WERI-Rb-1 (cell line): ENCODE measurements around the gene ARHGEF12.

Experiments used
- DNase-seq: peaks from one replicate; pipeline ENCODE4 v3.0.0-alpha.2; 2020
- H3K27ac ChIP-seq: fragments of 250-450 bp; sonication (Bioruptor Pico); 2 replicates; pipeline ENCODE4 v1.5.1; 2020; ENCODE audit warnings: mild to moderate bottlenecking, moderate library complexity
- H3K27me3 ChIP-seq: fragments of 250-450 bp; sonication (Bioruptor Pico); 2 replicates; pipeline ENCODE4 v1.5.1; 2021; ENCODE audit warnings: mild to moderate bottlenecking, low read depth, moderate library complexity; ENCODE audit not compliant: insufficient read depth, severe bottlenecking
- H3K36me3 ChIP-seq: fragments of 250-450 bp; sonication (Bioruptor Pico); 2 replicates; pipeline ENCODE4 v1.5.1; 2020; ENCODE audit warnings: mild to moderate bottlenecking, moderate library complexity
- H3K4me3 ChIP-seq: 2 replicates; pipeline ENCODE4 v1.5.1; 2011; ENCODE audit warnings: low read depth, mild to moderate bottlenecking, control low read depth, low read length
- H3K9me3 ChIP-seq: fragments of 250-450 bp; sonication (Bioruptor Pico); 2 replicates; pipeline ENCODE4 v1.5.1; 2021; ENCODE audit warnings: mild to moderate bottlenecking, moderate library complexity; ENCODE audit not compliant: severe bottlenecking
- CTCF ChIP-seq: IDR thresholded peaks from 2 replicates; pipeline ENCODE4 v1.5.1; 2011; ENCODE audit warnings: low read depth, mild to moderate bottlenecking, control low read depth, inconsistent platforms, low read length

ARHGEF12 gene

GRCh38 chr11:120318906-120319305 lies 17.3 kb upstream of the ARHGEF12 start:
- Histone ChIP-seq H3K27ac (no peak overlapping the region), H3K27me3 (no peaks in the 10 kb centered on the region), H3K9me3 (no peaks in the 10 kb centered on the region), H3K4me3 (no peak overlapping the region), H3K36me3 (no peaks in the 10 kb centered on the region)
- DNase-seq, result no peak
- TF ChIP-seq CTCF, result no peak

DNA sequence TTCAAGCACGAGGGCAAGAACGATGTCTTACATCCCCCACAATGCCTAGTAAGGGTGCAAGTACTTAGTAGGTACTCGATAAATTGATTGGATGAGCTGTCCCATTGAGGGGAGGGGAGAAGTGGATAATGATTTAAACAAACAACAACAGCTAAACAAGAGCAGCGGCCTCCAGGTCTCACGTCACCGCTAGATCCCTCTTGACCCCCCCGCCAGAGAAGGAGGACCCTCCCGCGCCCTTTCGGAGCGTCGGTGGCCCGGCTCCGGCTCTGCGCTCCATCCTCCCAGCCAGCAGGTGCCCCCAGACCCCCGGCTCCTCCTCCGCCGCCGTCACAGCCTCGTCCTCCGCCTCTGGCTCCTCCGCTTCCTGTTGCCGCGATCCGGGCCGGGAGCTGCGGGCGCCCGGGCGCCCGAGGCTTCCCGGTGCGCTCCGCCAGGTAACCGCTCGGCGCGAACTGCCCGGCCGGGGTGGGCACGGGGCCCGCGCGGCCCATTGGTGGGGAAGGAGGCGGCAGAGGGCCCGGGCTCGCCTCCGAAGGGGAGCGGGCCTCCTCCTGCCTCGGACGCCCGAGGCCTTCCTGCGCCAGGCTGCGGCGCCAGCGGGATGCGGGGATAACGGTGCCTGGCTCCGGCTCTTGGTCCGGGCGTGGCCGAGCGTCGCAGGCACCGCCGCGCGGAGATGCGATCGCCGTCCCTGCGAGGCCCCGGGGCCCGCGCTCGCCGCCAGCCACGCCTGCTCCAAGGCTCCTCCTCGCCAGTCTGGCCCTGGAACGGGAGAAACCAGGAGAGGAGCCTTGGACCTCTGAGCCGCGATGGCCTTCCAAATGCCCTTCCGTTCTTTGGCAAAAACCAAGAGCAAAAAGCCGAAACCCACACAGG lies 11.0 kb upstream of the ARHGEF12 start, which contains the start of gene TLCD5:
Gene TLCD5, plus strand, starts transcription at position 368 of the 879 bp plus-strand sequence. CDS start 2,143 bp downstream, outside the sequence.
- TF ChIP-seq CTCF, result peak; percentile 18; the same call in 1 of the 2 replicates
- Histone ChIP-seq H3K4me3 (peak within 1 kb of the TSS; percentile 75), H3K36me3 (peaks cover 5% of the 10 kb centered on the region), H3K27ac (peak within 1 kb of the TSS; percentile 81), H3K9me3 (no peaks in the 10 kb centered on the region), H3K27me3 (no peaks in the 10 kb centered on the region)
- DNase-seq, result peak; percentile 90

DNA sequence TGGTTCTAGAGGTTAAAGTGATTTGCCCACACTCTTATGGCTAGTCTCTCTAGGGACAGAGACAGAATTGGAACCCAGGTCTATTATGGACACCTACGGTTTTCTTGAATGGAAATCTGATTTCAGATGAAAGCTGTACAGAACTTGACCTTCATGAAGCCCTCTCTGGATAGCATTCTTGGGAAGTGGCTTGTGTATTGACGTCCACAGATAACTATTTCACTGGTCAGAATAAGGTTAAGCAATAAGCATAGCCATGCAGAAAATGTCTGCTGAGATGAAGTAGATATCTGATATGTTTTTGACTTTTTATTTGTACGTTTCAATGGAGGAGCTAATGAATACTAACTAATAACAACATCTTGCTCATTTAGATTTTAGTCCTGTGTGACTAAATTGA lies 10.0 kb upstream of the ARHGEF12 start:
- TF ChIP-seq CTCF, result no peak
- no peaks in the 10 kb centered on the region for H3K9me3 ChIP-seq
- H3K27ac ChIP-seq, result no peak overlapping the region
- peaks cover 10% of the 10 kb centered on the region for H3K36me3 ChIP-seq
- peak overlapping the region; percentile 75 for H3K4me3 ChIP-seq
- no peaks in the 10 kb centered on the region for H3K27me3 ChIP-seq
- DNase-seq, result no peak

GRCh38 chr11:120326845-120327281 lies 9.3 kb upstream of the ARHGEF12 start:
- Histone ChIP-seq H3K36me3 (peaks cover 10% of the 10 kb centered on the region), H3K27ac (no peak overlapping the region), H3K9me3 (no peaks in the 10 kb centered on the region), H3K4me3 (no peak overlapping the region), H3K27me3 (no peaks in the 10 kb centered on the region)
- no peak for DNase-seq
- TF ChIP-seq CTCF, result no peak

DNA sequence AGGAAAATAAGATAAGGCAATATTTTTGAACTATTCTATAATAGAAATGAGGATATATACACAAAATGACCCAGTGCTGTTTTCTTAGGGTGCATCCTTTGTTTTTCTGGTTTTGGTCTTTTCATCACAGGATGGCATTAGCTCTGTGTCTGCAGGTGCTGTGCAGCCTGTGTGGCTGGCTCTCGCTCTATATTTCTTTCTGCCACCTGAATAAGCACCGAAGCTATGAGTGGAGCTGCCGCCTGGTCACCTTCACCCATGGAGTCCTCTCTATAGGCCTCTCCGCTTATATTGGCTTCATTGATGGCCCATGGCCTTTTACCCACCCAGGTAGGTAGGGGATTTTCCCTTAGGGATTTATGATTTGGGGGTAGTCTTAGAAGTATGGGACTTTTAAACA lies 8.9 kb upstream of the ARHGEF12 start:
- H3K36me3 ChIP-seq, result peaks cover 10% of the 10 kb centered on the region
- no peak overlapping the region for H3K27ac ChIP-seq
- TF ChIP-seq CTCF, result no peak
- no peak for DNase-seq
- H3K27me3 ChIP-seq, result no peaks in the 10 kb centered on the region
- H3K4me3 ChIP-seq, result no peak overlapping the region
- no peaks in the 10 kb centered on the region for H3K9me3 ChIP-seq
